ENCODE results near the gene PCBP3. TPM values are rescaled to one million over a fixed set of nuclear protein-coding genes. Genes with fewer than 3 reads are reported as not detected.

Gene PCBP3
- total RNA-seq, 1 experiment from 2014 or later: 1.4 TPM

DNA sequence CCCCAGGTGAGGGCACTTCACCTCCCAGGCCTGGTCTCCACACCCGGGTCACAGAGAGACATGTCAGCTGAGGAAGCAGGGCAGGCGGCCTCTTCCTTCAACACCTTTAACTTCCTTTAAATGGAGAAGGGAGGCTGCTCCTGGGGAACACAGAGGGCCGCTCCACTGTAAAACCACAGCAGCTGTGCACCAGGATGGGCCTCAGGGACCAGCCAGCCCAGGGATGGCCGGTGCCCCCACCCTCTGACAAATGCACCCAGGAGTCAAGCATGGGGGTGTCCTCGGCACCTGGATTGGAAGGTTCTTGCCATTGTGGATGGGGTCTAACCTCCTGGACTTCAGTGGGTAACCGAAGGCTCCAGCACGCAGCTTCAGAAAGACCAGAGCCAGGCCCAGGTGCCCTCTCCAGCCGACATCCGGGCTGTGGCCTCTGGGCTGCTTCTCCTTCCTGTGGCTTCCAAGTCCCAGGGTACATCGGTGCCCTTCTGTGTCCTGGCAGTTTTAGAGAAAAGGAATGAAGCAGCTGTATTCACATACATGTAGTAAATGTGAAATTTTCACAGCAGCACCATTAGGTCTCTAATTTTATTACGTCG lies 216.3 kb downstream of the PCBP3 start:
- Mint-ChIP-seq H3K4me3 (ENCODE audit: low read depth, unreplicated experiment) (no peak overlapping the region), H3K4me1 (ENCODE audit: low read depth, unreplicated experiment) (no peaks in the 10 kb centered on the region), H3K36me3 (ENCODE audit: insufficient read depth, unreplicated experiment) (no peaks in the 10 kb centered on the region), H3K9me3 (ENCODE audit: low read depth, unreplicated experiment) (no peaks in the 10 kb centered on the region), H3K27ac (ENCODE audit: unreplicated experiment) (no peak overlapping the region), H3K27me3 (ENCODE audit: unreplicated experiment) (peaks cover 29% of the 10 kb centered on the region)
- TF ChIP-seq, protein P1, sequence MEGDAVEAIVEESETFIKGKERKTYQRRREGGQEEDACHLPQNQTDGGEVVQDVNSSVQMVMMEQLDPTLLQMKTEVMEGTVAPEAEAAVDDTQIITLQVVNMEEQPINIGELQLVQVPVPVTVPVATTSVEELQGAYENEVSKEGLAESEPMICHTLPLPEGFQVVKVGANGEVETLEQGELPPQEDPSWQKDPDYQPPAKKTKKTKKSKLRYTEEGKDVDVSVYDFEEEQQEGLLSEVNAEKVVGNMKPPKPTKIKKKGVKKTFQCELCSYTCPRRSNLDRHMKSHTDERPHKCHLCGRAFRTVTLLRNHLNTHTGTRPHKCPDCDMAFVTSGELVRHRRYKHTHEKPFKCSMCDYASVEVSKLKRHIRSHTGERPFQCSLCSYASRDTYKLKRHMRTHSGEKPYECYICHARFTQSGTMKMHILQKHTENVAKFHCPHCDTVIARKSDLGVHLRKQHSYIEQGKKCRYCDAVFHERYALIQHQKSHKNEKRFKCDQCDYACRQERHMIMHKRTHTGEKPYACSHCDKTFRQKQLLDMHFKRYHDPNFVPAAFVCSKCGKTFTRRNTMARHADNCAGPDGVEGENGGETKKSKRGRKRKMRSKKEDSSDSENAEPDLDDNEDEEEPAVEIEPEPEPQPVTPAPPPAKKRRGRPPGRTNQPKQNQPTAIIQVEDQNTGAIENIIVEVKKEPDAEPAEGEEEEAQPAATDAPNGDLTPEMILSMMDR (IDR thresholded peaks at IDR 0.05; ENCODE audit: unreplicated experiment): no peak
- BruUV-seq (replicated peaks): no TSS peak
- intact Hi-C loops (cut with micrococcal nuclease; ENCODE audit: unreplicated experiment): no loop called here
- DNase-seq: no peak
- CTCF ChIA-PET: no interaction called here

DNA sequence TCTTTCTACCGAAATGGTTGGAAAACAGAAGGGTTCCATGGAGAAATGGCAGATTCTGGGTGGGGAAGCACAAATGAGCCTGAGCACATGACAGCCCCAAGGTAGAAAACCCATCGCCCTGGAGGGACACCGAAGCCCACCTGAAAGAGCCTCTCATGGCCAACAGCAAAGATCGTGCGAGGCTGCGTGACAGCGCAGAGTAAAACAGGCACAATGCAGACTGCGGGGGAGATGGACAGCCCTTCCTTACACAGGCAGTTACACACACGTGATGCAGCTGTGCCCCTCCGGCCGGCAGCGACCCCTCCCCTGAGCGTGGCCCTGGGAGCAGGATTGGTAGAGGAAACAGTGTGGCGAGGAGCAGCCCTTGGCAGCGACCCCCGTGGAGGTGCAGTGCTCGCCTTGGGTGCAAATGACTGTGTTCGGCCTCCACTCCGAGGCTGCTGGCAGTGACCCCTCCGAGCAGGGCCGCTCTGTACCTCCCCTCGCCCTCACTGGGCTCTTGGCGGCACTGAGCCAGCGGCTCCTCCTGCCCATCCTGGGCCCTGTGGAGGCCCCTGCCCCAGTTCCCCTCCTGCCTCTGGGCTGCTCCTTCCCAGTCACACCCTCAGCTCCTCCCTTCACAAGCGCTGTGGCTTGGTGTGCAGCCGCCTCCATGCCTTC lies 217.1 kb downstream of the PCBP3 start:
- no peak overlapping the region for H3K4me3 Mint-ChIP-seq (ENCODE audit: low read depth, unreplicated experiment)

DNA sequence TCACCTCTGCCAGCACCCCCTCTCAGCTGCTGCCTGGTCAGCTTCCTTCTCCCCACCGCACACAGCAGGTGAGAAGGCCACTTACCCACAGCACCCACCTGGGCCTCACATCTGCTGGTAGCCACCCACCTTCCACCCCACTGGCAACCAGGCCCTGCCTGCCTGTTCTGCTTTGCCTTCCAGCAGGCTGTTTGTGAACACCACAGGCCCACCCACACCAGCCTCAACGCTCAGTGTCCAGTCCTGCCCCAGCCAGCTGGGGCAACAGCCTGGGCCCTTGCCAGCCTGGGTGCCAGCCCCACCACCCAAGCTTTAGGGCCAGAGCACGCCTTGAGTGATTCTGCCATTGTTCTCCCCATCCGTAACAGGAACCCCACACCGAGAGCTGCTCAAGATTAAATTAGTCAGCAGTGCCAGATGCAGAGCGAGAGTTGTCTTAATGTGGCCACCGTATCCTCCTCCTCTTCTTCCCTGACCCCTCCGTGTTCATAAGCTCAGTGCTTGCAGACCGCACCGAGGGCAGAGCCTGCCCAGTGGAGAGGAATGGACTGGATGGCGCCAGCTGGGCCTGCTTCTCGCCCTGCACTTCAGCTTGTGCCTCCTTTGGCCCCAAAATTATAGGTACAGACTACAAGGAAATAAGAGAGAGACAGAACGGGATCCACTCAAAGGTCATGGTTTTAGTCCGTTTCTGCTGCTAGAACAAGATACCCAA lies 217.8 kb downstream of the PCBP3 start:
- Mint-ChIP-seq H3K27me3 (ENCODE audit: unreplicated experiment) (peaks cover 24% of the 10 kb centered on the region), H3K9me3 (ENCODE audit: low read depth, unreplicated experiment) (no peaks in the 10 kb centered on the region), H3K36me3 (ENCODE audit: insufficient read depth, unreplicated experiment) (no peaks in the 10 kb centered on the region), H3K4me3 (ENCODE audit: low read depth, unreplicated experiment) (no peak overlapping the region), H3K4me1 (ENCODE audit: low read depth, unreplicated experiment) (no peaks in the 10 kb centered on the region), H3K27ac (ENCODE audit: unreplicated experiment) (no peak overlapping the region)
- intact Hi-C loops (cut with micrococcal nuclease; ENCODE audit: unreplicated experiment): no loop called here
- CTCF ChIA-PET: no interaction called here
- no peak for DNase-seq
- no TSS peak for BruUV-seq (replicated peaks)
- TF ChIP-seq, protein P1 (IDR thresholded peaks at IDR 0.05; ENCODE audit: unreplicated experiment): no peak

More for the DNA sequence above, 217.1 kb downstream of the PCBP3 start:
- DNase-seq: no peak
- CTCF ChIA-PET: no interaction called here
- TF ChIP-seq, protein P1 (IDR thresholded peaks at IDR 0.05; ENCODE audit: unreplicated experiment): no peak
- H3K27me3 Mint-ChIP-seq (ENCODE audit: unreplicated experiment): peaks cover 24% of the 10 kb centered on the region
- no peaks in the 10 kb centered on the region for H3K4me1 Mint-ChIP-seq (ENCODE audit: low read depth, unreplicated experiment)
- H3K27ac Mint-ChIP-seq (ENCODE audit: unreplicated experiment): no peak overlapping the region
- no peaks in the 10 kb centered on the region for H3K36me3 Mint-ChIP-seq (ENCODE audit: insufficient read depth, unreplicated experiment)
- intact Hi-C loops (cut with micrococcal nuclease; ENCODE audit: unreplicated experiment): no loop called here
- no TSS peak for BruUV-seq (replicated peaks)
- H3K9me3 Mint-ChIP-seq (ENCODE audit: low read depth, unreplicated experiment): no peaks in the 10 kb centered on the region

DNA sequence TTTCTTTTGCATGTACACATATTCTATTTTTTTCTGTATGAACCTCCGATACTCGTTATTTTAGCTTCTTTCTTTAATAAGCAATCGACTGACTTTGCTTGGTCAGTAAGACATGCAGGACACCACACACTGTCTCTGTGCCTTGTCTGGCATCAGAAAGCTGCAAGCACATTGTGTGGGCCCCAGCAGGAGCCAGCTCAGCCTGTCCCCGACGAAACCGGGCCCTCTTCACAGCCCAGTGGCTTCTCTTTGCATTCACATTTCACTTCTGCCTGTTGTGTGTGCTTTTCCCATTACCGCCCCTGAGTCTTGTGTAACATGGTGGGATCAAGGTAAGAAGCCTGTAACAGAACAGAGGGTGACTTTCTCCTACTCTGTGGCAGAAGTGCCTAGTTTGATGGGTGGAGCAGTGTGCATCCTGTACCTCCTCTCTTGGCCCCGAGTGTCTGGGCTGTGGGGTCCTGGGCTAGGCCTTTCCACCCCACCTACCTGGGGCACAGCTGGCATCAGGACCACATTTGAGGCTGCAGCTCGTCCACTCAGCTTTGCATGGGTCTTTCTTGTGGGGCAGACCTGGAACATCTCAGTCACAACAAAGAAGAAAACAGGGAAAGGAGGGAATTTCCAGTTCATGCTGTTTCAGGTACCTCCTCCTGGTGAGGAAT lies 219.2 kb downstream of the PCBP3 start:
- Mint-ChIP-seq H3K9me3 (ENCODE audit: low read depth, unreplicated experiment) (no peaks in the 10 kb centered on the region), H3K4me1 (ENCODE audit: low read depth, unreplicated experiment) (no peaks in the 10 kb centered on the region), H3K27ac (ENCODE audit: unreplicated experiment) (no peak overlapping the region), H3K27me3 (ENCODE audit: unreplicated experiment) (peaks cover 24% of the 10 kb centered on the region), H3K4me3 (ENCODE audit: low read depth, unreplicated experiment) (no peak overlapping the region), H3K36me3 (ENCODE audit: insufficient read depth, unreplicated experiment) (no peaks in the 10 kb centered on the region)
- intact Hi-C loops (cut with micrococcal nuclease; ENCODE audit: unreplicated experiment): no loop called here
- TF ChIP-seq, protein P1 (IDR thresholded peaks at IDR 0.05; ENCODE audit: unreplicated experiment): no peak
- CTCF ChIA-PET: no interaction called here
- DNase-seq: no peak
- no TSS peak for BruUV-seq (replicated peaks)
